Measurements from ENCODE around the gene PARVG. TPM values are rescaled to one million over a fixed set of nuclear protein-coding genes. Genes with fewer than 3 reads are reported as not detected.

The PARVG gene
- total RNA-seq, 4 donors from 2014 or later = 2.4 to 7.1 (median 5.5) TPM

GRCh38 chr22:44153710-44154109 lies 27.0 kb upstream of the PARVG start:
- no peaks in the 10 kb centered on the region for H3K27me3 ChIP-seq
- TF ChIP-seq CTCF (IDR thresholded peaks at IDR 0.05) (no peak), POLR2A (IDR thresholded peaks at IDR 0.05) (no peak)
- no peaks in the 10 kb centered on the region for H3K9me3 ChIP-seq
- H3K4me3 ChIP-seq (replicated peaks in 1 of 3) = no peak overlapping the region
- no peak overlapping the region for H3K27ac ChIP-seq
- peaks cover 8 to 13% of the 10 kb centered on the region in 2 donors for H3K4me1 ChIP-seq
- DNase-seq = peak in 1 of 2 donors; percentile 15
- intact Hi-C loops (cut with DNase I) = no loop called here
- no peaks in the 10 kb centered on the region for H3K36me3 ChIP-seq
- WGBS, 2 donors = 39% methylated on average over 10 of the region's 10 CpGs

- Histone ChIP-seq H3K36me3 (no peaks in the 10 kb centered on the region), H3K4me3 (replicated peaks in 1 of 3) (no peak overlapping the region), H3K27me3 (no peaks in the 10 kb centered on the region), H3K27ac (no peak overlapping the region), H3K4me1 (peaks cover 12 to 20% of the 10 kb centered on the region in 2 donors), H3K9me3 (no peaks in the 10 kb centered on the region)
- TF ChIP-seq POLR2A (IDR thresholded peaks at IDR 0.05) = no peak
- TF ChIP-seq CTCF (IDR thresholded peaks at IDR 0.05) = no peak
- WGBS, 2 donors = 79 to 100% methylated on average over 2 of the region's 2 CpGs
- intact Hi-C loops (cut with DNase I) = no loop called here
- no peak for DNase-seq
These were observed 26.2 kb upstream of the PARVG start for GRCh38 chr22:44154436-44154942.

- Histone ChIP-seq H3K9me3 (no peaks in the 10 kb centered on the region), H3K4me1 (peaks cover 12 to 23% of the 10 kb centered on the region in 2 donors), H3K4me3 (replicated peaks in 1 of 3) (no peak overlapping the region), H3K27me3 (no peaks in the 10 kb centered on the region), H3K27ac (no peak overlapping the region), H3K36me3 (no peaks in the 10 kb centered on the region)
- no peak for DNase-seq
- WGBS, 2 donors = 81 to 92% methylated on average over 11 to 14 of the region's 14 CpGs
- intact Hi-C loops (cut with DNase I) = no loop called here
- TF ChIP-seq POLR2A (IDR thresholded peaks at IDR 0.05) (no peak), CTCF (IDR thresholded peaks at IDR 0.05) (no peak)
These were observed 25.6 kb upstream of the PARVG start for GRCh38 chr22:44155115-44155514.

- Histone ChIP-seq H3K4me3 (replicated peaks in 1 of 3) (no peak overlapping the region), H3K27ac (no peak overlapping the region), H3K27me3 (no peaks in the 10 kb centered on the region), H3K9me3 (no peaks in the 10 kb centered on the region), H3K36me3 (no peaks in the 10 kb centered on the region), H3K4me1 (peaks cover 12 to 19% of the 10 kb centered on the region in 2 donors)
- WGBS, 2 donors = 77% methylated on average over 13 of the region's 13 CpGs
- TF ChIP-seq CTCF (IDR thresholded peaks at IDR 0.05) (no peak), POLR2A (IDR thresholded peaks at IDR 0.05) (no peak)
- intact Hi-C loops (cut with DNase I) = no loop called here
- DNase-seq = no peak
These were observed 22.7 kb upstream of the PARVG start for GRCh38 chr22:44157916-44158618.

- Histone ChIP-seq H3K4me3 (replicated peaks in 1 of 3) (no peak overlapping the region), H3K36me3 (no peaks in the 10 kb centered on the region), H3K4me1 (peaks cover 17 to 25% of the 10 kb centered on the region in 2 donors), H3K27me3 (no peaks in the 10 kb centered on the region), H3K9me3 (no peaks in the 10 kb centered on the region), H3K27ac (no peak overlapping the region)
- intact Hi-C loops (cut with DNase I) = no loop called here
- WGBS, 2 donors = 61 to 80% methylated on average over 8 of the region's 8 CpGs
- DNase-seq = no peak
- no peak for TF ChIP-seq POLR2A (IDR thresholded peaks at IDR 0.05)
- TF ChIP-seq CTCF (IDR thresholded peaks at IDR 0.05) = no peak
These were observed 21.9 kb upstream of the PARVG start for GRCh38 chr22:44158816-44159215.
